MCF 10A (cell line): ENCODE results near the gene XYLT2. TPM values are rescaled to one million over a fixed set of nuclear protein-coding genes. Genes with fewer than 3 reads are reported as not detected.

Experiments used
- BruUV-seq: library from RNA; stranded (reverse); fragments of 400-500 nt; replicated peaks from 2 replicates; lab custom pipeline; 2021; lab: Mats Ljungman, UMichigan
- CTCF ChIA-PET: fragments of 300-600 bp; sonication (Branson Sonifier 250); formaldehyde crosslinking; extraction: SDS; loops from one replicate; lab custom pipeline; 2021; ENCODE audit warnings: antibody characterized with exemption, inconsistent platforms; lab: Yijun Ruan, JAX
- POLR2A ChIA-PET: fragments of 300-600, 350-650 bp; sonication (Branson Sonifier 250); formaldehyde crosslinking; extraction: SDS; loops from one replicate; lab custom pipeline; 2020; ENCODE audit warnings: antibody characterized with exemption, inconsistent platforms; lab: Yijun Ruan, JAX
- DNase-seq: peaks from one replicate; pipeline ENCODE4 v3.0.0-alpha.2; 2018; ENCODE audit not compliant: unreplicated experiment
- H3K27ac Mint-ChIP-seq: one replicate; pipeline ENCODE4 v1.8.0; 2022; ENCODE audit warnings: mild to moderate bottlenecking, low read depth, mixed read lengths; ENCODE audit not compliant: unreplicated experiment
- H3K27me3 Mint-ChIP-seq: one replicate; pipeline ENCODE4 v1.8.0; 2022; ENCODE audit warnings: mixed read lengths; ENCODE audit not compliant: insufficient read depth, unreplicated experiment
- H3K36me3 Mint-ChIP-seq: one replicate; pipeline ENCODE4 v1.8.0; 2022; ENCODE audit warnings: mild to moderate bottlenecking, moderate library complexity, mixed read lengths; ENCODE audit not compliant: insufficient read depth, unreplicated experiment
- H3K4me1 Mint-ChIP-seq: one replicate; pipeline ENCODE4 v1.8.0; 2022; ENCODE audit warnings: mixed read lengths; ENCODE audit not compliant: insufficient read depth, unreplicated experiment
- H3K4me3 Mint-ChIP-seq: one replicate; pipeline ENCODE4 v1.8.0; 2022; ENCODE audit warnings: mild to moderate bottlenecking, moderate library complexity, mixed read lengths; ENCODE audit not compliant: unreplicated experiment
- H3K9me3 Mint-ChIP-seq: one replicate; pipeline ENCODE4 v1.8.0; 2022; ENCODE audit warnings: mixed read lengths; ENCODE audit not compliant: unreplicated experiment
- intact Hi-C: fragments of 100-400 bp; cut with micrococcal nuclease; formaldehyde crosslinking; loops from 2 replicates; pipeline ENCODE4 v1.14.1; 2022
- total RNA-seq: library from RNA; stranded (reverse); gene quantifications from 2 replicates; pipeline ENCODE4 v1.2.3, GENCODE V29; 2022
- TF ChIP-seq, protein P1 (sequence below): fragments of 200-600 bp; IDR thresholded peaks from one replicate; pipeline ENCODE4 v1.8.0; 2022; ENCODE audit warnings: antibody characterized with exemption, mild to moderate bottlenecking; ENCODE audit not compliant: unreplicated experiment

XYLT2 gene
- total RNA-seq, 1 experiment from 2014 or later = 9.6 TPM

DNA sequence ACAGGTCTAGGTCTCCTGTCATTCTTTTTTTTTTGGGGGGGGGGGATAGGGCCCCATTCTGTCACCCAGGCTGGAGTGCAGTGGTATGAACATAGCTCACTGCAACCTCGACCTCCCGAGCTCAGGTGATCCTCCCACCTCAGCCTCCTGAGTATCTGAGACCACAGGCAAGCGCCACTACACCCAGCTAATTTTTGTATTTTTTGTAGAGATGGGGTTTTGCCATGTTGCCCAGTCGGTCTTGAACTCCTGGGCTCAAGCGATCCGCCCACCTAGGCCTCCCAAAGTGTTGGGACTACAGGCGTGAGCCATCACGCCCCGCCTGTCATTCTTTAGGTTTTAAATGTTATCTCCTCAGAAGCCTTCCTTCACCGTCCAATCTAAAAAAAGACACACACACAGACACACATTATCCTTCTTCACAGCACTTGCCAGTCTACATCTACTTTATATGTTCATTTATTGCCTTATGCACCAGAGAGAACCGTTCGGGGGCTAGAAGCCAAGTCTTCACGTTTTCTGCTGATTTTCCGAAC, 26.4 kb downstream of the XYLT2 start:
- no peak for DNase-seq
- Mint-ChIP-seq H3K27ac (peak overlapping the region; percentile 97), H3K9me3 (no peaks in the 10 kb centered on the region), H3K4me1 (peaks cover 12% of the 10 kb centered on the region), H3K4me3 (peak overlapping the region; percentile 91), H3K36me3 (peaks cover 38% of the 10 kb centered on the region), H3K27me3 (no peaks in the 10 kb centered on the region)
- intact Hi-C loops = no loop called here
- CTCF ChIA-PET = interaction anchor here (0.8 to 4.0 kb wide), 5 partner anchors 10 to 172 kb away, joined by 3 to 27 read pairs (median 17); partner anchors contain the start of gene LRRC59
- POLR2A ChIA-PET = interaction anchor here (0.7 to 5.9 kb wide), 15 partner anchors 10 to 748 kb away, joined by 3 to 54 read pairs (median 5); partner anchors contain the start of genes LRRC59, SPAG9 and XYLT2
- TF ChIP-seq, protein P1, sequence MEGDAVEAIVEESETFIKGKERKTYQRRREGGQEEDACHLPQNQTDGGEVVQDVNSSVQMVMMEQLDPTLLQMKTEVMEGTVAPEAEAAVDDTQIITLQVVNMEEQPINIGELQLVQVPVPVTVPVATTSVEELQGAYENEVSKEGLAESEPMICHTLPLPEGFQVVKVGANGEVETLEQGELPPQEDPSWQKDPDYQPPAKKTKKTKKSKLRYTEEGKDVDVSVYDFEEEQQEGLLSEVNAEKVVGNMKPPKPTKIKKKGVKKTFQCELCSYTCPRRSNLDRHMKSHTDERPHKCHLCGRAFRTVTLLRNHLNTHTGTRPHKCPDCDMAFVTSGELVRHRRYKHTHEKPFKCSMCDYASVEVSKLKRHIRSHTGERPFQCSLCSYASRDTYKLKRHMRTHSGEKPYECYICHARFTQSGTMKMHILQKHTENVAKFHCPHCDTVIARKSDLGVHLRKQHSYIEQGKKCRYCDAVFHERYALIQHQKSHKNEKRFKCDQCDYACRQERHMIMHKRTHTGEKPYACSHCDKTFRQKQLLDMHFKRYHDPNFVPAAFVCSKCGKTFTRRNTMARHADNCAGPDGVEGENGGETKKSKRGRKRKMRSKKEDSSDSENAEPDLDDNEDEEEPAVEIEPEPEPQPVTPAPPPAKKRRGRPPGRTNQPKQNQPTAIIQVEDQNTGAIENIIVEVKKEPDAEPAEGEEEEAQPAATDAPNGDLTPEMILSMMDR = no peak
- BruUV-seq = TSS peak; percentile 70

DNA sequence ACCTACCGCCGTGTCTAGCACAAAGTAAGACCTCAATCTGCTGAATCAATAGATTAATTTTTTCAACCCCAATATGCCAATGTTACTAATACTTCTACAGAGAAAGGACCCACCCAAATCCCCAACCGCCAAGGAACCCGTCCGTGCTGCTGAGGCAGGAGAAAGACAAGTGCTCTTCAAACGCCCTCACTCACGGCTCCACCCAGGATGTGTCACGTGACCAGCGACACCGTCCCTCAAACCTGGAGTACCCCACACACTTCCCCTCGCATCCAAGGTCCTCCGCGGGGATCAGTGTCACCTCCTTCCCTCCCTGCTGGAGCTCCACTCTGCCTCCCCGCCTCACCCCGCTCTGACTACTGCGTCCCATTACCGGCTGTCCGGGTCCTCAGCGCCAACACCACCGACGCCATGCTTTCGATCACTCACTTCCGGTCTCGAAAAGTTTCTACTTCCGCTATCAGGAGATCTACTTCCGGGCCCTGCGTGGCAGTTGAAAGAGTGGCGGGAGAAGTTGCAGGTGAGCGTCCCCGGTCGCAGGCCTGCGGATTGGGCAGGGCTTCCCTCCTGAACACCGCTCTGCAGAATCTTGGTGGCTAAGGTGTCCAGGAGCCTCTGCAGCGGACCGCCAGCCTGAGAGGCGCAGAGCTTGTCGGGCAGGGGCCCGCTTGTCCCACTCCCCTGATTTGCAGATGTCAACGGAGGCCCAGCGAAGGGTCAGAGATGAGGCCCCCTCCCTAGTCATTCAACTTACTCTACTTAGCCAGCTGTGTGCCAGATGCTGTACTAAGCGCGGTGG, 27.0 kb downstream of the XYLT2 start, which contains the start of the genes EME1 and MRPL27:
TSS of gene EME1 (plus strand) at position 472 of the 799 bp plus-strand sequence. CDS start 1,980 bp downstream, outside the sequence.
TSS of gene MRPL27 (minus strand) at position 427 of the 799 bp plus-strand sequence. CDS start at position 413, 14 bp downstream.
- Mint-ChIP-seq H3K27ac (peak within 1 kb of the TSS; percentile 97), H3K9me3 (no peaks in the 10 kb centered on the region), H3K4me1 (peaks cover 12% of the 10 kb centered on the region), H3K36me3 (peaks cover 34% of the 10 kb centered on the region), H3K27me3 (no peaks in the 10 kb centered on the region), H3K4me3 (peak within 1 kb of the TSS; percentile 91)
- TF ChIP-seq, protein P1 = no peak
- BruUV-seq = no TSS peak
- POLR2A ChIA-PET = interaction anchor here (0.6 to 5.9 kb wide), 15 partner anchors 9 to 747 kb away, joined by 3 to 54 read pairs (median 5); partner anchors contain the start of genes ANKRD40, LRRC59 and SPAG9
- DNase-seq = peak; percentile 90
- CTCF ChIA-PET = interaction anchor here (0.6 to 2.2 kb wide), 3 partner anchors 10 to 24 kb away, joined by 3 to 17 read pairs (median 9); partner anchors contain the start of gene LRRC59
- intact Hi-C loops = no loop called here

DNA sequence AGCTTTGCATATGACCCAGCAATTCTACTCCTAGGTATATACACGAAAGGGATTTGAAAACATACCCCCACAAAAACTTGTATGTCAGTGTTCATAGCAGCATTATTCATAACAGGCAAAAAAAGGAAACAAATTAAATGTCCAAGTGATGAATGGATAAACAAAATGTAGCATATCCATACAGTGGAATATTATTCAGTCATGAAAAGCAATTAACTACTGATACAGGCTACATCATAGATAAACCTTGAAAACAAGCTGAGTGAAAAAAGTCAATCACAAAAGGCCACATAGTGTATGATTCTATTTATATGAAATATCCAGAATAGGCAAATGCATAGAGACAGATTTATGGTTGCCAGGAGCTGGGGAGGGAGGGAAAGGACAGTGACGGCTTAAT, 27.8 kb downstream of the XYLT2 start:
- peak overlapping the region; percentile 97 for H3K27ac Mint-ChIP-seq
- CTCF ChIA-PET = interaction anchor here (0.7 to 2.2 kb wide), 5 partner anchors 9 to 106 kb away, joined by 3 to 17 read pairs (median 4); partner anchors contain the start of gene LRRC59
- H3K9me3 Mint-ChIP-seq = no peaks in the 10 kb centered on the region
- no peak for DNase-seq
- H3K36me3 Mint-ChIP-seq = peaks cover 26% of the 10 kb centered on the region
- BruUV-seq = no TSS peak
- TF ChIP-seq, protein P1 = no peak
- intact Hi-C loops = no loop called here
- peaks cover 12% of the 10 kb centered on the region for H3K4me1 Mint-ChIP-seq
- POLR2A ChIA-PET = interaction anchor here (1.4 to 5.9 kb wide), 6 partner anchors 8 to 106 kb away, joined by 4 to 54 read pairs (median 7); partner anchors contain the start of gene LRRC59
- H3K27me3 Mint-ChIP-seq = no peaks in the 10 kb centered on the region
- peak overlapping the region; percentile 91 for H3K4me3 Mint-ChIP-seq
